HepG2 (cell line): ENCODE measurements around the gene BRD1. TPM values are rescaled to one million over a fixed set of nuclear protein-coding genes. Genes with fewer than 3 reads are reported as not detected.

Experiments
- ATAC-seq: fragments of 200-7000 bp; cut with Tn5 transposase; 3 replicates; pipeline ENCODE4 v1.9.1; 2020; ENCODE audit warnings: mild to moderate bottlenecking, moderate library complexity
- BruUV-seq: library from RNA; stranded (reverse); fragments of 400-500 nt; replicated peaks from 2 replicates; lab custom pipeline; 2021; lab: Mats Ljungman, UMichigan
- CTCF ChIA-PET: fragments of 300-600 bp; formaldehyde crosslinking; extraction: SDS; loops from one replicate; lab custom pipeline; 2021; ENCODE audit warnings: low total read pairs, inconsistent platforms, low intra/inter-chr PET ratio; lab: Yijun Ruan, JAX
- POLR2A ChIA-PET: fragments of 350-600 bp; sonication (Branson Sonifier 250); formaldehyde crosslinking; loops from one replicate; lab custom pipeline; 2020; ENCODE audit warnings: antibody characterized with exemption, inconsistent platforms; lab: Yijun Ruan, JAX
- DNase-seq: peaks from one replicate; pipeline ENCODE4 v3.0.0-alpha.2; 2015; ENCODE audit warnings: low spot score
- FAIRE-seq: peaks from 3 replicates; lab custom pipeline; 2011; peaks lifted over from hg19 to GRCh38; lab: Jason Lieb, UNC
- H2AFZ ChIP-seq: one replicate; pipeline ENCODE4 v1.6.1; 2011; ENCODE audit warnings: low read length, inconsistent platforms
- H3K27ac ChIP-seq: fragments of 300-600 bp; 3 replicates; pipeline ENCODE4 v1.8.0; 2011; ENCODE audit warnings: mixed run types, mild to moderate bottlenecking, mixed read lengths, low read length, inconsistent platforms; ENCODE audit not compliant: insufficient read depth; ENCODE audit errors: extremely low read length
- H3K27me3 ChIP-seq, 2 experiments: fragments of 200-600 bp in 1 of 2; 2 replicates in 1 of 2; 3 replicates in 1 of 2; pipeline versions ENCODE4 v1.6.0 to v1.8.0; 2011; ENCODE audit warnings: low read length in 2 of 2, mild to moderate bottlenecking in 2 of 2, moderate library complexity in 2 of 2, inconsistent platforms in 1 of 2; ENCODE audit not compliant: insufficient read depth in 2 of 2, control insufficient read depth in 1 of 2
- H3K36me3 ChIP-seq, 2 experiments: fragments of 200-600 bp in 1 of 2; replicated peaks in 1 of 2; 2 replicates in 1 of 2; 3 replicates in 1 of 2; pipeline versions ENCODE4 v1.5.1 to v1.8.0; 2011; ENCODE audit warnings: low read length in 2 of 2, inconsistent platforms in 1 of 2; ENCODE audit not compliant: insufficient read depth in 2 of 2, control insufficient read depth in 1 of 2
- H3K4me1 ChIP-seq: 2 replicates; pipeline ENCODE4 v1.5.1; 2012; ENCODE audit warnings: low read length, inconsistent platforms; ENCODE audit not compliant: insufficient read depth
- H3K4me2 ChIP-seq: 2 replicates; pipeline ENCODE4 v1.6.0; 2011; ENCODE audit warnings: low read depth, low read length, inconsistent platforms
- H3K4me3 ChIP-seq, 3 experiments: fragments of 200-600 bp in 1 of 3; sonication (generic), shearing (Covaris generic) in 1 of 3; replicated peaks in 1 of 3; 2 replicates each; pipeline ENCODE4 v1.5.1; 2011 to 2016; ENCODE audit warnings: low read length in 3 of 3, inconsistent platforms in 2 of 3, low read depth in 2 of 3, mild to moderate bottlenecking in 2 of 3, control low read depth in 1 of 3, mixed read lengths in 1 of 3; ENCODE audit not compliant: insufficient read depth in 1 of 3
- H3K79me2 ChIP-seq: one replicate; pipeline ENCODE4 v1.6.1; 2011; ENCODE audit warnings: low read length, inconsistent platforms; ENCODE audit not compliant: insufficient read depth
- H3K9ac ChIP-seq: 2 replicates; pipeline ENCODE4 v1.6.0; 2011; ENCODE audit warnings: mild to moderate bottlenecking, low read depth, low read length, inconsistent platforms; ENCODE audit not compliant: insufficient read depth
- H3K9me3 ChIP-seq: 2 replicates; pipeline ENCODE4 v1.5.1; 2012; ENCODE audit warnings: mild to moderate bottlenecking, low read length
- H4K20me1 ChIP-seq: 2 replicates; pipeline ENCODE4 v1.6.0; 2011; ENCODE audit warnings: inconsistent platforms, mild to moderate bottlenecking, low read length, moderate library complexity; ENCODE audit not compliant: insufficient read depth
- GATA4 ChIP-seq: sonication (generic); IDR thresholded peaks from 2 replicates; pipeline ENCODE4 v1.6.1; 2016; ENCODE audit warnings: antibody characterized with exemption, low read depth, borderline replicate concordance
- HMG20B ChIP-seq: conservative IDR thresholded peaks from 2 replicates; pipeline ENCODE4 v1.6.1; 2016; ENCODE audit warnings: missing genetic modification reagents, missing compliant biosample characterization
- HNF1A ChIP-seq, 2 experiments: sonication (generic) in 1 of 2; formaldehyde crosslinking in 1 of 2; IDR thresholded peaks; 2 replicates each; pipeline versions ENCODE4 v1.4.0 to v1.6.1; 2016 to 2020; ENCODE audit warnings: borderline replicate concordance in 1 of 2, low read depth in 1 of 2, mild to moderate bottlenecking in 1 of 2, missing genetic modification reagents in 1 of 2
- MLX ChIP-seq: IDR thresholded peaks from 2 replicates; pipeline ENCODE4 v1.6.1; 2016
- PPARG ChIP-seq: conservative IDR thresholded peaks from 2 replicates; pipeline ENCODE4 v1.6.1; 2016; ENCODE audit warnings: missing biosample characterization, missing genetic modification reagents
- RNF219 ChIP-seq: sonication (generic); formaldehyde crosslinking; IDR thresholded peaks from 2 replicates; pipeline ENCODE4 v1.5.0; 2020; ENCODE audit warnings: mild to moderate bottlenecking, missing genetic modification reagents
- ZNF232 ChIP-seq: sonication (generic); formaldehyde crosslinking; IDR thresholded peaks from 2 replicates; pipeline ENCODE4 v1.4.0; 2020; ENCODE audit warnings: missing genetic modification reagents, borderline replicate concordance
- ZNF441 ChIP-seq: sonication (generic); formaldehyde crosslinking; IDR thresholded peaks from 2 replicates; pipeline ENCODE4 v1.7.0; 2021; ENCODE audit warnings: missing genetic modification reagents, borderline replicate concordance
- ZNF652 ChIP-seq: IDR thresholded peaks from 2 replicates; pipeline ENCODE4 v1.6.1; 2016; ENCODE audit warnings: low read depth, borderline replicate concordance
- ZNF674 ChIP-seq: sonication (generic); formaldehyde crosslinking; IDR thresholded peaks from 2 replicates; pipeline ENCODE4 v1.5.0; 2020; ENCODE audit warnings: low read depth, mild to moderate bottlenecking, missing genetic modification reagents
- ZNF713 ChIP-seq: sonication (generic); formaldehyde crosslinking; IDR thresholded peaks from 2 replicates; pipeline ENCODE4 v1.4.0; 2020; ENCODE audit warnings: mild to moderate bottlenecking, missing genetic modification reagents
- ZNF770 ChIP-seq: sonication (generic); formaldehyde crosslinking; IDR thresholded peaks from 2 replicates; pipeline ENCODE4 v1.5.0; 2020; ENCODE audit warnings: mild to moderate bottlenecking, missing genetic modification reagents
- WGBS: methylation state at CpG from one replicate; pipeline ENCODE4 v1.1.6; 2017; ENCODE audit warnings: low lambda C conversion rate; 5-methylcytosine and 5-hydroxymethylcytosine counted together
- in situ Hi-C: cut with HindIII; loops from 2 replicates; pipeline ENCODE4 v1.10.0; 2017; ENCODE audit warnings: low pct_unique_long_range_greater_than_20kb; ENCODE audit not compliant: extremely low pct_ligation_motif_present
- intact Hi-C: fragments of 100-400 bp; cut with micrococcal nuclease; formaldehyde crosslinking; loops from one replicate; pipeline ENCODE4 v1.10.0; 2022; ENCODE audit not compliant: unreplicated experiment
- polyA plus RNA-seq, 8 experiments: library from polyadenylated mRNA; depleted of rRNA in 3 of 8; stranded (reverse) in 7 of 8; unstranded in 1 of 8; fragments of >200 nt; fragmentation: Illumina TruSeq in 4 of 8; extraction: Trizol in 4 of 8; gene quantifications; 2 replicates each; pipeline versions ENCODE4 v1.2.1 to v1.2.3, GENCODE V29; 2011 to 2016; ENCODE audit warnings: low read depth in 4 of 8, missing spikeins in 1 of 8, mixed read lengths in 1 of 8; ENCODE audit not compliant: insufficient read depth in 1 of 8
- total RNA-seq, 5 experiments: library from RNA; depleted of rRNA; stranded (reverse); fragments of >200 nt; fragmentation: Illumina TruSeq; extraction: Trizol; gene quantifications; 2 replicates each; pipeline ENCODE4 v1.2.3, GENCODE V29; 2016; ENCODE audit warnings: low read depth in 1 of 5
- TF ChIP-seq, protein P1 (sequence below): sonication (generic); formaldehyde crosslinking; conservative IDR thresholded peaks from 2 replicates; pipeline ENCODE4 v1.5.0; 2020; ENCODE audit warnings: missing genetic modification reagents

BRD1 gene
- total and polyA plus RNA-seq, 2 of the 13 experiments (the other 11 are each of a cell fraction or from before 2014, with no cell fraction given), result 5.1 to 12.0 TPM

DNA sequence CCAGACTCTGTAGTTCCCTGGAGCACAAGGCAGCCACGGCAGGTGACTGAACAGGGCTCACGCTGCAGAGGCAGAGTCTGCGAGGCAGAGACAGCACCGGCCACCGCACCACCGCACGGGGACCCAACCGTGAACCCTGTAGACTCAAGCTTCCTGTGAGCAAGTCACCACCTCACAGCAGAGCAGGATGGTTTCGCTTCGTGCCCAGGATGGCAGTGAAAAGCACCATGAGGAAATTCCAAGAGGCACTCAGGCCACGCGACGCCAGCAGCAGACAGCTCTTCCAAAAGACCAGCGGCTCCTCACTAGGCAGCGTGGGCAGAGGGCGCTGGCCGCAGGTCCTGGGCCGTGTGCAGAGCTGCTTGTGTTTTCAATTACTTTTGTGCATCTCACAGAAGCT is 24.5 kb downstream of the BRD1 start:
- in situ Hi-C loops, result no loop called here
- H3K79me2 ChIP-seq, result peaks cover 76% of the 10 kb centered on the region

More for the DNA sequence above, 24.5 kb downstream of the BRD1 start:
- Histone ChIP-seq H4K20me1 (peaks cover 46% of the 10 kb centered on the region), H2AFZ (no peak overlapping the region)
- no peak for TF ChIP-seq ZNF770 (CRISPR knock-in tag)
- no peak for TF ChIP-seq HNF1A (IDR thresholded peaks at IDR 0.05; ENCODE audit: low read depth)
- no peak for TF ChIP-seq HNF1A (CRISPR knock-in tag; IDR thresholded peaks at IDR 0.05; ENCODE audit: borderline replicate concordance)
- no peak for TF ChIP-seq GATA4
- TF ChIP-seq ZNF232 (CRISPR knock-in tag), result no peak
- TF ChIP-seq HMG20B (CRISPR knock-in tag), result no peak
- no peak for TF ChIP-seq ZNF674 (CRISPR knock-in tag)
- TF ChIP-seq PPARG (CRISPR knock-in tag), result no peak
- no peak for TF ChIP-seq ZNF713 (CRISPR knock-in tag)
- no peak for TF ChIP-seq MLX (CRISPR knock-in tag)
- no peak for TF ChIP-seq RNF219 (CRISPR knock-in tag)
- TF ChIP-seq ZNF652, result no peak
- TF ChIP-seq, protein P1, sequence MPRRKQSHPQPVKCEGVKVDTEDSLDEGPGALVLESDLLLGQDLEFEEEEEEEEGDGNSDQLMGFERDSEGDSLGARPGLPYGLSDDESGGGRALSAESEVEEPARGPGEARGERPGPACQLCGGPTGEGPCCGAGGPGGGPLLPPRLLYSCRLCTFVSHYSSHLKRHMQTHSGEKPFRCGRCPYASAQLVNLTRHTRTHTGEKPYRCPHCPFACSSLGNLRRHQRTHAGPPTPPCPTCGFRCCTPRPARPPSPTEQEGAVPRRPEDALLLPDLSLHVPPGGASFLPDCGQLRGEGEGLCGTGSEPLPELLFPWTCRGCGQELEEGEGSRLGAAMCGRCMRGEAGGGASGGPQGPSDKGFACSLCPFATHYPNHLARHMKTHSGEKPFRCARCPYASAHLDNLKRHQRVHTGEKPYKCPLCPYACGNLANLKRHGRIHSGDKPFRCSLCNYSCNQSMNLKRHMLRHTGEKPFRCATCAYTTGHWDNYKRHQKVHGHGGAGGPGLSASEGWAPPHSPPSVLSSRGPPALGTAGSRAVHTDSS, result no peak
- TF ChIP-seq ZNF441 (CRISPR knock-in tag), result no peak
- TF ChIP-seq, all 625 proteins: peak for 0
- no peak for ATAC-seq
- H3K27me3 ChIP-seq, result no peaks in the 10 kb centered on the region
- no peaks in the 10 kb centered on the region for H3K4me1 ChIP-seq
- DNase-seq, result no peak
- no peak overlapping the region for H3K27ac ChIP-seq
- WGBS, result 97% methylated on average over 11 of the region's 18 CpGs
- CTCF ChIA-PET, result no interaction called here
- H3K4me3 ChIP-seq, result no peak overlapping the region
- intact Hi-C loops, result no loop called here
- POLR2A ChIA-PET, result no interaction called here
- BruUV-seq, result no TSS peak
- no peak overlapping the region for H3K4me2 ChIP-seq
- H3K36me3 ChIP-seq, result peaks cover 26 to 70% of the 10 kb centered on the region in 2 experiments; a peak in 4 of 5 replicates
- H3K9ac ChIP-seq, result no peak overlapping the region
- H3K9me3 ChIP-seq, result no peaks in the 10 kb centered on the region
- FAIRE-seq, result no peak
